GM19043 (cell line): ENCODE measurements around the gene TEX50.
"Not testable (repeated sequence)": the region's sequence is repeated elsewhere in the genome, so short reads cannot be mapped to it uniquely, and the experiment has no call there.

Experiments
- ATAC-seq: cut with Tn5 transposase; IDR thresholded peaks from one replicate; pipeline ENCODE4 v1.9.1; 2021; ENCODE audit warnings: low read depth; ENCODE audit not compliant: unreplicated experiment

TEX50 gene

GRCh38 chr1:173661271-173661670 is 26.1 kb downstream of the TEX50 start:
- no peak for ATAC-seq

GRCh38 chr1:173661763-173662162 is 26.6 kb downstream of the TEX50 start:
- no peak for ATAC-seq

GRCh38 chr1:173663159-173663558 is 28.0 kb downstream of the TEX50 start:
- ATAC-seq = no peak

DNA sequence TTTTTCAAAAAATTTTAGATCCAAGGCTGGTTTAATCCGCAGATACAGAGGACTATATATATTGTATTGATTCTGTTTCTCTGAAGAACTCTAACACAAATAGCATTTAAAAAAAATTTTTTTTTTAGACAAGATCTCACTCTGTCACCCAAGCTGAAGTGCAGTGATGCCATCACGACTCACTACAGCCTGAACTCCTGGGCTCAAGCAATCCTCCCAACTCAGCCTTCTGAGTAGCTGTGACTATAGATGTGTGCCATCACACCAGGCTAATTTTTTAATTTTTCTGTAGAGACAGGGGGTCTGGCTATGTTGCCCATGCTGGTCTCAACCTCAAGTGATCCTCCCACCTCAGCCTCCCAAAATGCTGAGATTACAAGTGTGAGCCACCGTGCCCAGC is 31.5 kb downstream of the TEX50 start:
- ATAC-seq = no peak

DNA sequence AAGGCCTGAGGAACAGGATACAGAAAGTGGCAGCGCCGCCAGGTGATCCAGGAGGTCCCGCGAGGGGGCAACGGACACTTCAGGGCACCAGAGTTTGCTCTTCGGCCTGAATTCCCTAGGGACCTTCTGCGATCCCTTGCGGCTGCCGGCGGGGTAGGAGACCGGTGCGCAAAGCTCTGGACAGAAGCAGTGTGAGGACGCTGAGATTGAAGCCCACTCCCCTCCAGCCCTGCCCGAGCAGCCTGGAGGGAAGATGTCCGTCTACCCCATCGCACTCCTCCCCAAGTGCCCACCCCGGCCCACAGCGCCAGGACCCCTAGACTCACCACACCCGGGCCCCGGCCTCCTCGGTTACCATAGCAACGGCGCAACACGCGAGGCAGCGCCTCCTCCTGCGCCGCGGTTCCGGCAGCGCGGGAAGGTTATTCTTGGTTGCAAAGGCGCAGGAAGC is 34.4 kb downstream of the TEX50 start, which contains the start of gene ANKRD45:
Gene ANKRD45, minus strand, starts transcription at position 361 of the 451 bp plus-strand sequence. CDS start 10,433 bp downstream, outside the sequence.
- no peak for ATAC-seq

GRCh38 chr1:173674496-173674895 is 39.4 kb downstream of the TEX50 start:
- not testable (repeated sequence) for ATAC-seq

DNA sequence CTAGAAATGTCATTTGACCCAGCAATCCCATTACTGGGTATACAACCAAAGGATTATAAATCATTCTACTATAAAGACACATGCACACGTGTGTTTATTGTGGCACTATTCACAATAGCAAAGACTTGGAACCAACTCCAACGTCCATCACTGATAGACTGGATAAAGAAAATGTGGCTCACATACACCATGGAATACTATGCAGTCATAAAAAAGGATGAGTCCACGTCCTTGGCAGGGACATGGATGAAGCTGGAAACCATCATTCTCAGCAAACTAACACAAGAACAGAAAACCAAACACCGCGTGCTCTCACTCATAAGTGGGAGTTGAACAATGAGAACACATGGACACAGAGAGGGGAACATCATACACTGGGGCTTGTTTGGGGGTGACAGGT is 45.0 kb downstream of the TEX50 start:
- ATAC-seq = not testable (repeated sequence)

DNA sequence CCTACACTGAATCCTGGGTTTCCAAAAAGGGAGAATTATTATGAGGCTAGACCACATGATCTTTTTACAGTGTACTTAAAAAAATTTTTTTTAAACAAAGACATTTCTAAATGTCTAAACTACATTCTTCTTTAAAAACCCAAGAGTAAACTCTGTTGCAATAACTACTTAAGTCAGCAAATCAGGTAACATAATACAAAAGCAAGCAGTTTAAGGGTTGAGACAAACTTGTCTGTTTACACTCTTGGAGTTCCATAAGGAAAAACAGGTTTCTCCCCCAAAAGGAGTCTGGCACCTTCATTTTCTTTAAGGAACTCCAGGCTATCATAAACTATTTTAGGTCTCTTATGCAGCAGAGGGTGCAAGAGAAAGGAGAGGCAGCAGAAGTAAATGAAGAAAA is 47.0 kb downstream of the TEX50 start:
- ATAC-seq = no peak

DNA sequence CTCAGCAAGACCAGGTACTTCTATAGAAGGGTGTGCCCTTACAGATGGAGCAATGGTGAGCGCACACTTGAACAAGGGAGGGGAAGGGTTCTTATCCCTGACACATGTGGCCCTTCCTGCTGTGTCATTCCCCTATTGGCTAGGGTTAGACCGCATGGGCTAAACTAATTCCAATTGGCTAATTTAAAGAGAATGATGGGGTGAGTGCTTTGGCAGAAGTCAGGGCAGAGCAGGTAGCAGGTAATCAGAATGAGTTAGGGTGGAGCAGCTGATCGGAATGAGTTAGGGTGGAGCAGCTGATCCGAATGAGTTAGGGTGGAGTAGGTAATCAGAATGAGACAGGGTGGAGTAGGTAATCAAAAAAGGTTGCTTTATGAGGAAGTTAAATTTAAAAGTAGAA is 48.7 kb downstream of the TEX50 start:
- not testable (repeated sequence) for ATAC-seq

GRCh38 chr1:173685121-173685520 is 50.0 kb downstream of the TEX50 start:
- ATAC-seq = not testable (repeated sequence)
